GM21367 (cell line): ENCODE measurements around the gene PRKACG.

Experiments used
- ATAC-seq: cut with Tn5 transposase; IDR thresholded peaks from one replicate; pipeline ENCODE4 v1.9.1; 2021; ENCODE audit not compliant: unreplicated experiment

The PRKACG gene

GRCh38 chr9:68983522-68984424 lies 30.1 kb downstream of the PRKACG start:
- ATAC-seq: no peak

DNA sequence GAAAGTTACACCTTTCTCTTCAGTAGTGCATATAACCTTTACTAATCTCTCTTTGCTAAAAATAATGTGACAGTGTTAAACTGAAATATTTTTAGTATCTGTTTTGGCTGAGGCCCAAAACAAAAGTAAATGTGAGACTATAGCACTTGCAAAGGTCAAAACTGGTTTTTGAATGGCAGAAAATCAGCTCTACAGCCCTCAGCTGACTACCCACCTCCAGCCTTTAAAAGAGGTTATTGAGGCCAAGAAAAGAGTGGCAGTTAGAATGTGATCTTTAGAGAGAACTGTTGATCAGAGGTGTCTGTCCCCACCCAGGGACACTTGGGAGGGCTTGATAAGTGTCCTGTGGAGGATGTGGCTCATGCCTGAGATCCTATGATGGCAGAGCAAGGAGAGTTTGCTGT lies 30.9 kb downstream of the PRKACG start:
- peak; percentile 38 for ATAC-seq

DNA sequence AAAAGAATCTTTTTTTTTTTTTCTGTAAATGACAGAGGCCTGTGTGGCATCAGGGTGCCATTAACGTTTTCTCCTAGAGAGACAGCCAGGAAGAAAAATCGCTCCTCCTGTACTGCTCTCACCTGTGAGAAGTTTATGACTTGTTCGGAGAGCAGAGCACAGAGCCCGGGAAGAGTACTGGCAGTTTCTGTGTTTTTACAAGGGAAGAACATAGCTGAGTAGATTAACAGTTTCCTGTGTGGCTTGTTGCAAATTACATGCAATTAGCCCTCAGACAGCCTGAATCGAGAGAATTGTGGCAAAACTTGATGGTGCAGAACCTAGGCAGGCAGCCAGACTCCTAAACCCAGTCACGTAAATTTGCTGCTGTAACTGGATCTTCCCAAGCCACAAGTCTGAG lies 32.1 kb downstream of the PRKACG start:
- ATAC-seq: peak; percentile 48

GRCh38 chr9:68980341-68980914 lies 33.5 kb downstream of the PRKACG start:
- no peak for ATAC-seq

DNA sequence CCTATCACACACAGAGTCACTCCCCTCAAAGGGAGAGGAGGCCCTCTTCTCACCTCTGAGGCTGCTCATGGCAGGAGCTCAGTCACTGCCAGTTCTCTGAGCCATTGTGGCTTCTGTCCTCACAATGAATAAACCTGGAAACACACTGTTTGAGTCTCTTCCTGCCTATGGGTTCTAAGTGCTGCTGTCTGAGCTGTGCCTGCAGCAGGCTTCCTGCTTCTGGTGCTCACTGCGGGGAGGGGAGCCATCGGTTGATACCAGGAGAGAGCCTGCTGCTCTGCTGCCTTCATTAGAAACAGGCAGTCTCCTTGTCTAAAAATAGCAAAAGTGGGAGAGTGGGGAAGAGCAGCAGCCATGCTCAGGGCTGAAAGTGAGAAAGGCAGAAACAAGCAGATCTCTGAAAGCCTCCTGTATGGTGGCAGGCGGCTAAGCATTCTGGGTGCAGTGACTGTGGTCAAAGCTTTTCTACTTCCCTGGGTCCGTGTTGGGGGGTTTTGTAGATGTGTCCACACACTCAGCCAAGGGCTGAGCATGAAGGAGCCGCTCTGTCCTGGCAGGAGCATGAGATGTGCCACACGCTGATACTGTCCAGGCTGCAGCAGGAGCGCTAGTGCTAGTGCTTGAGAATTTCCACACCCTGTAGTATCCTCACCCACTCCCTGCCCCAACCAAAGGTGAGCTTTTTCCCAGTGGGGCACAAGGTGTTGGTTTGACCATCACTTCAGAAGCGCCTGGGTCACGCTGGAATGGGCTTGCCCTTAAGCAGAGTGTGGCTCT lies 34.2 kb downstream of the PRKACG start:
- ATAC-seq: no peak

DNA sequence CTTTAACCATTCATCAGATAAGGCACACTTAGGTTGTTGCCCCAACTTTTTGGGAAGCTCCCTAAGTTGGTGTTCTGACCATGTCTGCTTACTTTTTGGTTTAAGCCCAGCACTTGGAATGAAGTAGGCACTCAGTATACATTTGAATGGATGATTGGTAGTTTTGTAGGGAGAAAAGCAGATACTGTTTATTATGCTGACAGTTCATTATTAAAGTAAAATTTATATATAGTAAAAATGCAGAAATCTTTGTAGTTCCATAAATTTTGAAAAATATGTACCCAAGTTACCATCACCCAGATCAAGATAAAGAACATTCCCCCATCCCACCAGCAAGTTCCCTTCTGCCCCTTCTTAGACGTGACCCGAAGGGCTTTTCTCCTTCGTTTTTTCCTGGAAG lies 35.4 kb downstream of the PRKACG start:
- no peak for ATAC-seq

- no peak for ATAC-seq
These were observed 35.8 kb downstream of the PRKACG start for GRCh38 chr9:68978066-68978465.

GRCh38 chr9:68975365-68976043 lies 38.4 kb downstream of the PRKACG start:
- no peak for ATAC-seq

DNA sequence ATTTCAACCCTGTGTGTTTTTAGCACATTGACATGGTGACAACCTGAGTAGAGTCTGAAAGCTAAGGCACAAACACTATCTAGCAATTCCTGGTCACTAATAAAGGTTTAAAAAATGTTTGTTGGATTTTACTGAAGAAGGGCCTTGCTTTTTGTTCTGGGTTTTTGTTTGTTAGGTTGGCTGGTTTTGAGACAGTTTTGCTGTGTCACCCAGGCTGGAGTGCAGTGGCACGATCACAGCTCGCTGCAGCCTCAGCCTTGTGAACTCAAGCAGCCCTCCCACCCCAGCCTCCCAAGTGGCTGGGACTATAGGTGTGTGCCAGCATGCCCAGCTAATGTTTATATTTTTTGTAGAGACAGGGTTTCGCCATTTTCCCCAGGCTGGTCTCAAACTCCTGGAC lies 39.0 kb downstream of the PRKACG start:
- ATAC-seq: no peak

DNA sequence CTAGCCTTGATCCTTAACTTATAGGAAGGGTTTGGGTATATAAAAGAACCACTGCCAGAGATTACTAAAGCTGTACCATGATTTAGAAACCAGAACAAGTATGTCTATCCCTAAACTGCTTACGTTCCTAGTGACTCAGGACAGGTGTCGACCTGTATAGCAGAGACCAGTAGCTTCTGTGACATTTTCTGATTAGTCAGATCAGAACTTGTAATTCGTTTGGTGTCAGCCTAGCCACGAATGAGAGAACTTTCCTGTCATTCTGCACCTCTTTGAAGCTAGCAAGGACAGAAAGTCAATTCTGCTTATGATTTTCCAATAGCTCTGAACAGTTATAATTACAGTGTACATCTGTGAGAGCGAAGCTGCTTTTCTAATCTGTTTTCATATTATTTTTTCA lies 39.5 kb downstream of the PRKACG start:
- ATAC-seq: peak; percentile 90

- no peak for ATAC-seq
These were observed 40.3 kb downstream of the PRKACG start for GRCh38 chr9:68973619-68974018.

DNA sequence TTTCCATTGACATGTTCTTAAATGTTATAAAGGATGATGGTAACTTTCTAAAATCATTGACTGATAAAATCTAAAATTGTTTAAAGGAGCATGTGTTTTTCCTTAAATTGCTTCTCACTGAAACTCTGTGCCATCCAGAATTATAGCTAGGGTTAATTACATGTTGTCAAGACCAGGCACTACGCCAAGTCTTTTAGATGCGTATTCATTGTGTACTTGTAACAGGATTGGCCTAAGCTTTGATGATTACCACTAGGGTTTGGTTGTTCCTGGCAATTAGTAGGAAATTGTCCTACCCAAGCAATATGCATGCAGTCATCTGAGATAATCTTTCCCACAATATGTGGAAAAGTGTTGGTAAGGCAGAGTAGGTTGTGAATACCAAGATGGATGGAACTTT lies 43.8 kb downstream of the PRKACG start:
- no peak for ATAC-seq

GRCh38 chr9:68969538-68969937 lies 44.4 kb downstream of the PRKACG start:
- ATAC-seq: no peak

GRCh38 chr9:68967800-68968199 lies 46.1 kb downstream of the PRKACG start:
- ATAC-seq: no peak

GRCh38 chr9:68966496-68966944 lies 47.4 kb downstream of the PRKACG start:
- ATAC-seq: no peak

- ATAC-seq: no peak
These were observed 49.1 kb downstream of the PRKACG start for GRCh38 chr9:68964765-68965164.

GRCh38 chr9:68964102-68964541 lies 49.8 kb downstream of the PRKACG start:
- ATAC-seq: no peak

DNA sequence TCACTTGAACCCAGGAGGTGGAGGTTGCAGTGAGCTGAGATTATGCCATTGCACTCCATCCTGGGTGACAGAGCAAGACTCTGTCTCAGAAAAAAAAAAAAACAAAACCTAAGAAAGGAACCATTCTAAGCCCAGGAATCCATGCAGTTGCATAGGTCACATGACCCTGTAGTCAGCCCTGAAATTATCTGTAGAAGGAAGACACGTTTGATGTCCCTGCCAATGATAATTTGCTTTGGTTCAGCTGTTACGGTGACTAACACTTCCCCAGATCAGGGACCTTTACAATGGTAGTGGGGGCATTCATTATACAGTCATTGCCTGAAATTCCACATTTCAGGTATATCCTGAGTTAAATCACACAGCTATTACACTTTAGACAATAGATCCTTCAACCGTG lies 50.5 kb downstream of the PRKACG start:
- ATAC-seq: no peak
